Smooth muscle cell (in vitro differentiated cells): ENCODE results near the gene IGDCC3. TPM values are rescaled to one million over a fixed set of nuclear protein-coding genes. Genes with fewer than 3 reads are reported as not detected.

Experiments
- DNase-seq: peaks from one replicate; lab custom pipeline; 2025; ENCODE audit not compliant: unreplicated experiment; lab: John Stamatoyannopoulos, UW
- H2AFZ ChIP-seq: fragments of 200-600 bp; sonication (generic); 2 replicates; pipeline ENCODE4 v1.6.0; 2016; ENCODE audit warnings: antibody characterized with exemption, low read depth, mild to moderate bottlenecking
- H3F3A ChIP-seq: fragments of 200-600 bp; sonication (generic); 2 replicates; pipeline ENCODE4 v1.6.0; 2017; ENCODE audit warnings: antibody characterized with exemption, low read depth
- H3K27ac ChIP-seq: fragments of 200-600 bp; sonication (generic); 2 replicates; pipeline ENCODE4 v1.5.1; 2016; ENCODE audit warnings: low read depth, mild to moderate bottlenecking
- H3K27me3 ChIP-seq: fragments of 200-600 bp; sonication (generic); 2 replicates; pipeline ENCODE4 v1.6.1; 2016; ENCODE audit warnings: low read depth, mild to moderate bottlenecking
- H3K36me3 ChIP-seq: fragments of 200-600 bp; sonication (generic); 2 replicates; pipeline ENCODE4 v1.5.1; 2016; ENCODE audit warnings: low read depth
- H3K4me1 ChIP-seq: fragments of 200-600 bp; sonication (generic); 2 replicates; pipeline ENCODE4 v1.5.1; 2016; ENCODE audit warnings: low read depth
- H3K4me2 ChIP-seq: fragments of 200-600 bp; sonication (generic); 2 replicates; pipeline ENCODE4 v1.6.0; 2016; ENCODE audit warnings: mild to moderate bottlenecking
- H3K4me3 ChIP-seq: fragments of 200-600 bp; sonication (generic); 2 replicates; pipeline ENCODE4 v1.5.1; 2016; ENCODE audit warnings: mild to moderate bottlenecking
- H3K79me2 ChIP-seq: fragments of 200-600 bp; sonication (generic); 2 replicates; pipeline ENCODE4 v1.6.0; 2016; ENCODE audit warnings: low read depth, mild to moderate bottlenecking
- H3K9ac ChIP-seq: fragments of 200-600 bp; sonication (generic); 2 replicates; pipeline ENCODE4 v1.6.0; 2016; ENCODE audit warnings: low read depth
- H3K9me3 ChIP-seq: fragments of 200-600 bp; sonication (generic); replicated peaks from 2 replicates; pipeline ENCODE4 v1.5.1; 2016; ENCODE audit warnings: low read depth
- H4K20me1 ChIP-seq: fragments of 200-600 bp; sonication (generic); 2 replicates; pipeline ENCODE4 v1.6.0; 2016; ENCODE audit warnings: low read depth
- CTCF ChIP-seq: fragments of 200-600 bp; sonication (generic); IDR thresholded peaks from 2 replicates; pipeline ENCODE4 v1.5.1; 2017; ENCODE audit warnings: borderline replicate concordance, mild to moderate bottlenecking, antibody characterized with exemption; ENCODE audit not compliant: insufficient read depth, poor library complexity, severe bottlenecking
- WGBS: methylation state at CpG from one replicate; pipeline ENCODE4 v1.1.7; 2016; ENCODE audit warnings: low lambda C conversion rate; 5-methylcytosine and 5-hydroxymethylcytosine counted together
- polyA plus RNA-seq: library from polyadenylated mRNA; unstranded; fragments of >200 nt; fragmentation: Nextera tagmentation; extraction: Ambion mirVana; gene quantifications from 2 replicates; pipeline ENCODE4 v1.2.1, GENCODE V29; 2016
- total RNA-seq: library from RNA; depleted of rRNA; stranded (reverse); fragments of >200 nt; gene quantifications from 2 replicates; pipeline ENCODE4 v1.2.3, GENCODE V29; 2014

IGDCC3 gene
- total and polyA plus RNA-seq, 2 experiments from 2014 or later, result 3.2 to 5.9 TPM

GRCh38 chr15:65389226-65389625 is 11.4 kb upstream of the IGDCC3 start:
- H3K4me3 ChIP-seq, result no peak overlapping the region
- 94% methylated on average over 10 of the region's 10 CpGs for WGBS
- TF ChIP-seq CTCF, result no peak
- no peak overlapping the region for H3K27ac ChIP-seq
- H3K79me2 ChIP-seq, result no peaks in the 10 kb centered on the region
- H3K9me3 ChIP-seq, result no peaks in the 10 kb centered on the region
- H2AFZ ChIP-seq, result no peak overlapping the region
- H3K27me3 ChIP-seq, result no peaks in the 10 kb centered on the region
- peaks cover 7% of the 10 kb centered on the region for H3K4me1 ChIP-seq
- no peaks in the 10 kb centered on the region for H3K36me3 ChIP-seq
- peaks cover 11% of the 10 kb centered on the region for H3F3A ChIP-seq
- H3K9ac ChIP-seq, result no peak overlapping the region
- no peak for DNase-seq
- H3K4me2 ChIP-seq, result no peak overlapping the region
- H4K20me1 ChIP-seq, result peaks cover 7% of the 10 kb centered on the region

- H3K9me3 ChIP-seq, result no peaks in the 10 kb centered on the region
- H3K79me2 ChIP-seq, result no peaks in the 10 kb centered on the region
- H3K4me1 ChIP-seq, result peaks cover 7% of the 10 kb centered on the region
- no peak overlapping the region for H3K9ac ChIP-seq
- no peaks in the 10 kb centered on the region for H3K36me3 ChIP-seq
- no peaks in the 10 kb centered on the region for H3K27me3 ChIP-seq
- no peak for TF ChIP-seq CTCF
- no peak for DNase-seq
- no peak overlapping the region for H3K4me2 ChIP-seq
- WGBS, result 92% methylated on average over 16 of the region's 17 CpGs
- no peak overlapping the region for H2AFZ ChIP-seq
- H3K27ac ChIP-seq, result no peak overlapping the region
- H3F3A ChIP-seq, result peaks cover 11% of the 10 kb centered on the region
- H4K20me1 ChIP-seq, result peaks cover 7% of the 10 kb centered on the region
- no peak overlapping the region for H3K4me3 ChIP-seq
Observed at GRCh38 chr15:65388306-65389080, 10.7 kb upstream of the IGDCC3 start.

GRCh38 chr15:65386886-65387285 is 9.1 kb upstream of the IGDCC3 start:
- Histone ChIP-seq H3K9me3 (no peaks in the 10 kb centered on the region), H2AFZ (no peak overlapping the region), H3K4me3 (no peak overlapping the region), H3K4me2 (no peak overlapping the region), H3K36me3 (no peaks in the 10 kb centered on the region), H3K27ac (no peak overlapping the region), H3F3A (peaks cover 14% of the 10 kb centered on the region), H3K27me3 (no peaks in the 10 kb centered on the region), H4K20me1 (peaks cover 7% of the 10 kb centered on the region), H3K79me2 (no peaks in the 10 kb centered on the region), H3K9ac (no peak overlapping the region), H3K4me1 (peaks cover 7% of the 10 kb centered on the region)
- TF ChIP-seq CTCF, result no peak
- 92% methylated on average over 6 of the region's 6 CpGs for WGBS
- no peak for DNase-seq

GRCh38 chr15:65386376-65386775 is 8.6 kb upstream of the IGDCC3 start:
- Histone ChIP-seq H3K4me2 (no peak overlapping the region), H3K9ac (no peak overlapping the region), H3K27ac (no peak overlapping the region), H3K4me3 (no peak overlapping the region), H3K27me3 (no peaks in the 10 kb centered on the region), H2AFZ (no peak overlapping the region), H4K20me1 (peaks cover 7% of the 10 kb centered on the region), H3K36me3 (no peaks in the 10 kb centered on the region), H3K9me3 (no peaks in the 10 kb centered on the region), H3K79me2 (no peaks in the 10 kb centered on the region), H3K4me1 (peaks cover 7% of the 10 kb centered on the region), H3F3A (peaks cover 18% of the 10 kb centered on the region)
- no peak for DNase-seq
- TF ChIP-seq CTCF, result no peak
- WGBS, result 94% methylated on average over 6 of the region's 6 CpGs
